A549 (cell line): ENCODE results near the gene IER2. TPM values are rescaled to one million over a fixed set of nuclear protein-coding genes. Genes with fewer than 3 reads are reported as not detected.
A peak's percentile ranks its signal among the peaks of the same experiment; 100 is the strongest.

Experiments used
- ATAC-seq, 2 experiments: fragments of 200-7000 bp in 1 of 2; fragments of >200 bp in 1 of 2; cut with Nextera tagmentation in 1 of 2; cut with Tn5 transposase in 1 of 2; 3 replicates each; pipeline versions ENCODE4 v1.8.0 to v1.9.1; 2018 to 2020; ENCODE audit warnings: mild to moderate bottlenecking in 1 of 2, moderate library complexity in 1 of 2
- CTCF ChIA-PET: fragments of 300-600 bp; sonication (Branson Sonifier 250); formaldehyde crosslinking; extraction: SDS; loops from one replicate; lab custom pipeline; 2021; ENCODE audit warnings: antibody characterized with exemption, inconsistent platforms; lab: Yijun Ruan, JAX
- POLR2A ChIA-PET: fragments of 350-600 bp; formaldehyde crosslinking; extraction: SDS; loops from one replicate; lab custom pipeline; 2021; ENCODE audit warnings: antibody characterized with exemption, inconsistent platforms; lab: Yijun Ruan, JAX
- DNase-seq, 2 experiments: peaks; one replicate each; pipeline versions ENCODE4 v3.0.0 to v3.0.0-alpha.2; 2011 to 2016; ENCODE audit warnings: low read depth in 1 of 2, low spot score in 1 of 2
- FAIRE-seq: peaks from 2 replicates; lab custom pipeline; 2011; peaks lifted over from hg19 to GRCh38; lab: Jason Lieb, UNC
- H3K27ac ChIP-seq, 2 experiments: fragments of >200 bp; sonication (Bioruptor Twin); formaldehyde crosslinking; 3 replicates each; pipeline ENCODE4 v1.5.1; 2016 to 2017
- H3K4me1 ChIP-seq: fragments of >200 bp; sonication (Bioruptor Twin); formaldehyde crosslinking; 3 replicates; pipeline ENCODE4 v1.6.1; 2016
- H3K4me2 ChIP-seq: fragments of >200 bp; sonication (Bioruptor Twin); formaldehyde crosslinking; 3 replicates; pipeline ENCODE4 v1.6.1; 2016
- H3K4me3 ChIP-seq: fragments of >200 bp; sonication (Bioruptor Twin); formaldehyde crosslinking; 3 replicates; pipeline ENCODE4 v1.5.1; 2016
- H3K9me3 ChIP-seq: fragments of >200 bp; sonication (Bioruptor Twin); formaldehyde crosslinking; 3 replicates; pipeline ENCODE4 v1.6.1; 2016
- BHLHE40 ChIP-seq: IDR thresholded peaks from 2 replicates; pipeline ENCODE4 v1.6.1; 2012; ENCODE audit warnings: low read depth, low read length, inconsistent platforms
- CBX8 ChIP-seq: fragments of 200-600 bp; sonication (generic); IDR thresholded peaks from 2 replicates; pipeline ENCODE4 v1.6.1; 2016
- CHD4 ChIP-seq: fragments of 200-600 bp; sonication (generic); IDR thresholded peaks from 2 replicates; pipeline ENCODE4 v1.6.1; 2016; ENCODE audit warnings: antibody characterized with exemption, mild to moderate bottlenecking, borderline replicate concordance
- CTCF ChIP-seq: fragments of >200 bp; sonication (Bioruptor Twin); formaldehyde crosslinking; IDR thresholded peaks from 3 replicates; pipeline ENCODE4 v1.5.1; 2016
- EHMT2 ChIP-seq: fragments of 200-600 bp; sonication (generic); IDR thresholded peaks from 2 replicates; pipeline ENCODE4 v1.6.1; 2016; ENCODE audit warnings: antibody characterized with exemption, low read depth, mild to moderate bottlenecking, moderate library complexity
- ELK1 ChIP-seq: fragments of 150-350 bp; IDR thresholded peaks from 2 replicates; pipeline ENCODE4 v1.6.1; 2014; ENCODE audit warnings: low read depth, mild to moderate bottlenecking, low read length
- ESRRA ChIP-seq: fragments of 150-350 bp; IDR thresholded peaks from 2 replicates; pipeline ENCODE4 v1.6.1; 2014; ENCODE audit warnings: mild to moderate bottlenecking, low read length, borderline replicate concordance
- HDAC2 ChIP-seq: fragments of 200-600 bp; sonication (generic); IDR thresholded peaks from 2 replicates; pipeline ENCODE4 v1.6.1; 2016
- HEYL ChIP-seq: fragments of 250-450 bp; sonication (Bioruptor Pico); IDR thresholded peaks from 2 replicates; pipeline ENCODE4 v1.8.0; 2021; ENCODE audit warnings: mild to moderate bottlenecking, moderate library complexity
- HOXB13 ChIP-seq: fragments of 250-450 bp; sonication (Bioruptor Pico); IDR thresholded peaks from 2 replicates; pipeline ENCODE4 v1.5.0; 2020; ENCODE audit warnings: low read depth, mild to moderate bottlenecking, moderate library complexity
- KDM5A ChIP-seq: fragments of 200-600 bp; sonication (generic); IDR thresholded peaks from 2 replicates; pipeline ENCODE4 v1.6.1; 2016; ENCODE audit warnings: antibody characterized with exemption, mild to moderate bottlenecking
- MYC ChIP-seq: IDR thresholded peaks from 2 replicates; pipeline ENCODE4 v1.6.1; 2012; ENCODE audit warnings: mild to moderate bottlenecking, inconsistent platforms, low read length, improper control_type of control experiment, borderline replicate concordance
- PBX3 ChIP-seq: IDR thresholded peaks from 2 replicates; pipeline ENCODE4 v1.6.1; 2012
- PHF8 ChIP-seq: fragments of 200-600 bp; sonication (generic); IDR thresholded peaks from 2 replicates; pipeline ENCODE4 v1.6.1; 2016; ENCODE audit warnings: low read depth, mild to moderate bottlenecking, antibody characterized with exemption, moderate library complexity, borderline replicate concordance
- POLR2A ChIP-seq: IDR thresholded peaks from 2 replicates; pipeline ENCODE4 v1.6.1; 2012; ENCODE audit warnings: mild to moderate bottlenecking, low read length
- RFX5 ChIP-seq: fragments of 450-650 bp; IDR thresholded peaks from 2 replicates; pipeline ENCODE4 v1.7.1; 2014; ENCODE audit warnings: antibody characterized with exemption, mild to moderate bottlenecking, moderate library complexity
- RNF2 ChIP-seq: fragments of 200-600 bp; sonication (generic); IDR thresholded peaks from 2 replicates; pipeline ENCODE4 v1.6.1; 2016; ENCODE audit warnings: low read depth, mild to moderate bottlenecking, antibody characterized with exemption, moderate library complexity, borderline replicate concordance
- SREBF2 ChIP-seq: fragments of 450-650 bp; IDR thresholded peaks from 2 replicates; pipeline ENCODE4 v1.6.1; 2014; ENCODE audit warnings: mild to moderate bottlenecking, moderate library complexity
- TP53 ChIP-seq: fragments of 250-450 bp; sonication (Bioruptor Pico); IDR thresholded peaks from 2 replicates; pipeline ENCODE4 v1.5.0; 2021; ENCODE audit warnings: mild to moderate bottlenecking, moderate library complexity
- USF2 ChIP-seq: fragments of 450-650 bp; IDR thresholded peaks from 2 replicates; pipeline ENCODE4 v1.6.1; 2014; ENCODE audit warnings: antibody characterized with exemption
- ZC3H11A ChIP-seq: fragments of 450-650 bp; IDR thresholded peaks from 2 replicates; pipeline ENCODE4 v1.6.1; 2014; ENCODE audit warnings: antibody characterized with exemption, mild to moderate bottlenecking
- WGBS: methylation state at CpG from one replicate; pipeline ENCODE4 v1.1.6; 2017; ENCODE audit errors: missing lambda C conversion rate; 5-methylcytosine and 5-hydroxymethylcytosine counted together
- polyA plus RNA-seq, 4 experiments: library from polyadenylated mRNA; depleted of rRNA in 3 of 4; stranded (reverse); fragments of >200 nt; fragmentation: RNase III in 1 of 4; extraction: RNeasy Plus Mini Kit Qiagen cat#74134 plus additional on column Dnase treatment in 1 of 4; gene quantifications; 2 replicates in 3 of 4; 3 replicates in 1 of 4; pipeline ENCODE4 v1.2.3, GENCODE V29; 2011 to 2017

The IER2 gene
- polyA plus RNA-seq, 2 of the 4 experiments (the other 2 are of a cell fraction), result 39.9 to 75.7 TPM

- no peak overlapping the region for H3K4me3 ChIP-seq
- no peaks in the 10 kb centered on the region for H3K9me3 ChIP-seq
- ATAC-seq, result peak in 1 of 2 experiments; percentile 47; a peak in 3 of 6 replicates
- no CpG with 5 or more reads among the region's 1 CpG for WGBS
- ChIA-PET CTCF (interaction anchor here (0.6 to 1.6 kb wide), 6 partner anchors 8 to 246 kb away, joined by 3 to 6 read pairs (median 4); no protein-coding TSS in a partner anchor), POLR2A (no interaction called here)
- FAIRE-seq, result no peak
- DNase-seq, result no peak
- H3K4me1 ChIP-seq, result no peaks in the 10 kb centered on the region
- 0 out of 6 replicates have a peak overlapping the region, but pooled peaks of 1 of the 2 experiments have one; percentile 35 for H3K27ac ChIP-seq
- no peak overlapping the region for H3K4me2 ChIP-seq
- TF ChIP-seq RNF2 (no peak), CBX8 (no peak), HOXB13 (CRISPR knock-in tag) (no peak), RFX5 (no peak), PHF8 (no peak), EHMT2 (no peak), ELK1 (no peak), CHD4 (no peak), ESRRA (no peak), TP53 (CRISPR knock-in tag) (no peak), CTCF (no peak), HDAC2 (no peak), POLR2A (no peak)
Observed at GRCh38 chr19:13128583-13128982, 21.6 kb upstream of the IER2 start.

- ChIA-PET POLR2A (no interaction called here), CTCF (interaction anchor here (0.5 to 1.4 kb wide), 3 partner anchors 84 to 152 kb away, joined by 3 read pairs; no protein-coding TSS in a partner anchor)
- 94% methylated on average over 9 of the region's 9 CpGs for WGBS
- H3K9me3 ChIP-seq, result no peaks in the 10 kb centered on the region
- peaks cover 2% of the 10 kb centered on the region; the same call in 1 of the 3 replicates for H3K4me1 ChIP-seq
- DNase-seq (no peak), FAIRE-seq (no peak), ATAC-seq (no peak)
- no peak overlapping the region for H3K27ac ChIP-seq
- TF ChIP-seq POLR2A, result no peak
- TF ChIP-seq HEYL (CRISPR knock-in tag), result no peak
- no peak for TF ChIP-seq MYC
- no peak for TF ChIP-seq KDM5A
- no peak for TF ChIP-seq ZC3H11A
- no peak for TF ChIP-seq USF2
- TF ChIP-seq ESRRA, result no peak
- TF ChIP-seq PBX3, result no peak
- TF ChIP-seq CTCF, result no peak
- no peak for TF ChIP-seq BHLHE40
- no peak for TF ChIP-seq ELK1
- TF ChIP-seq SREBF2, result no peak
- H3K4me3 ChIP-seq, result no peak overlapping the region
- H3K4me2 ChIP-seq, result no peak overlapping the region
Observed at GRCh38 chr19:13129384-13129783, 20.8 kb upstream of the IER2 start.
